Neural cell (in vitro differentiated cells): Measurements from ENCODE around the gene SEC14L6. TPM values are rescaled to one million over a fixed set of nuclear protein-coding genes. Genes with fewer than 3 reads are reported as not detected.

Source experiments
- H2AFZ ChIP-seq: fragments of 200-600, 300-800 bp; sonication (generic), shearing (Covaris generic); 2 replicates; pipeline ENCODE4 v1.6.0; 2014; ENCODE audit warnings: low read depth, mild to moderate bottlenecking, antibody characterized with exemption, low read length, moderate library complexity
- H3F3A ChIP-seq: fragments of 200-600 bp; shearing (Covaris generic); 2 replicates; pipeline ENCODE4 v1.6.1; 2016; ENCODE audit warnings: mild to moderate bottlenecking, moderate library complexity, mixed read lengths, antibody characterized with exemption, low read length; ENCODE audit not compliant: insufficient read depth, poor library complexity, severe bottlenecking
- H3K27ac ChIP-seq: fragments of 200-600, 300-800 bp; sonication (generic), shearing (Covaris generic); 2 replicates; pipeline ENCODE4 v1.5.1; 2014; ENCODE audit warnings: mild to moderate bottlenecking, low read length, moderate library complexity
- H3K27me3 ChIP-seq: fragments of 300-800, 200-600 bp; sonication (generic), shearing (Covaris generic); 2 replicates; pipeline ENCODE4 v1.6.0; 2014; ENCODE audit warnings: mild to moderate bottlenecking, low read depth, low read length, moderate library complexity; ENCODE audit not compliant: insufficient read depth
- H3K36me3 ChIP-seq: fragments of 300-800, 200-600 bp; sonication (generic), shearing (Covaris generic); 2 replicates; pipeline ENCODE4 v1.5.1; 2014; ENCODE audit warnings: mild to moderate bottlenecking, antibody characterized with exemption, low read length, moderate library complexity; ENCODE audit not compliant: insufficient read depth
- H3K4me2 ChIP-seq: fragments of 300-800, 200-600 bp; sonication (generic), shearing (Covaris generic); 2 replicates; pipeline ENCODE4 v1.6.0; 2014; ENCODE audit warnings: mild to moderate bottlenecking, low read length
- H3K4me3 ChIP-seq: fragments of 300-800, 200-600 bp; sonication (generic), shearing (Covaris generic); 2 replicates; pipeline ENCODE4 v1.5.1; 2014; ENCODE audit warnings: mild to moderate bottlenecking, low read length, moderate library complexity
- H3K79me2 ChIP-seq: fragments of 200-600 bp; shearing (Covaris generic); replicated peaks from 2 replicates; pipeline ENCODE4 v1.6.0; 2014; ENCODE audit warnings: mild to moderate bottlenecking, low read length, moderate library complexity; ENCODE audit not compliant: insufficient read depth
- H3K9ac ChIP-seq: fragments of 300-800, 200-600 bp; sonication (generic), shearing (Covaris generic); 2 replicates; pipeline ENCODE4 v1.6.1; 2016; ENCODE audit warnings: mild to moderate bottlenecking, low read length, mixed read lengths
- H3K9me2 ChIP-seq: fragments of 200-600 bp; shearing (Covaris generic); 2 replicates; pipeline ENCODE4 v1.6.1; 2016; ENCODE audit warnings: mild to moderate bottlenecking, low read length, mixed read lengths; ENCODE audit not compliant: insufficient read depth
- H3K9me3 ChIP-seq: fragments of 200-600, 300-800 bp; sonication (generic), shearing (Covaris generic); 2 replicates; pipeline ENCODE4 v1.6.1; 2016; ENCODE audit warnings: mild to moderate bottlenecking, mixed run types, low read length, moderate library complexity, mixed read lengths
- H4K20me1 ChIP-seq: fragments of 200-600 bp; shearing (Covaris generic); 2 replicates; pipeline ENCODE4 v1.6.1; 2016; ENCODE audit warnings: mild to moderate bottlenecking, mixed run types; ENCODE audit not compliant: insufficient read depth
- EP300 ChIP-seq: fragments of 450-650 bp; conservative IDR thresholded peaks from 2 replicates; pipeline ENCODE4 v1.6.1; 2014; ENCODE audit warnings: antibody characterized with exemption, mild to moderate bottlenecking, moderate library complexity; ENCODE audit not compliant: poor library complexity, severe bottlenecking
- EZH2 ChIP-seq: fragments of 200-600, 300-800 bp; shearing (Covaris generic), sonication (generic); IDR thresholded peaks from 2 replicates; pipeline ENCODE4 v1.6.1; 2014; ENCODE audit warnings: antibody characterized with exemption, low read length, borderline replicate concordance, mild to moderate bottlenecking; ENCODE audit not compliant: insufficient read depth, poor library complexity, severe bottlenecking
- MXI1 ChIP-seq: fragments of 450-650 bp; conservative IDR thresholded peaks from 2 replicates; pipeline ENCODE4 v1.6.1; 2014; ENCODE audit warnings: antibody characterized with exemption, mild to moderate bottlenecking; ENCODE audit not compliant: poor library complexity, severe bottlenecking
- POLR2AphosphoS5 ChIP-seq: IDR thresholded peaks from 2 replicates; pipeline ENCODE4 v1.6.1; 2012
- RAD21 ChIP-seq: fragments of 450-650 bp; conservative IDR thresholded peaks from 2 replicates; pipeline ENCODE4 v1.6.1; 2014; ENCODE audit warnings: antibody characterized with exemption, mild to moderate bottlenecking, moderate library complexity
- SMC3 ChIP-seq: fragments of 450-650 bp; conservative IDR thresholded peaks from 2 replicates; pipeline ENCODE4 v1.6.1; 2014; ENCODE audit warnings: antibody characterized with exemption, mild to moderate bottlenecking, moderate library complexity; ENCODE audit not compliant: poor library complexity
- TAF1 ChIP-seq: IDR thresholded peaks from 2 replicates; pipeline ENCODE4 v1.6.1; 2012; ENCODE audit warnings: low read depth
- polyA plus RNA-seq: library from polyadenylated mRNA; depleted of rRNA; stranded (reverse); fragments of >200 nt; gene quantifications from 2 replicates; pipeline ENCODE4 v1.2.3, GENCODE V29; 2014
- TF ChIP-seq, protein P1 (sequence below): IDR thresholded peaks from 2 replicates; pipeline ENCODE4 v1.6.1; 2012; ENCODE audit warnings: borderline replicate concordance
- TF ChIP-seq, protein P2 (sequence below): fragments of 450-650 bp; IDR thresholded peaks from 2 replicates; pipeline ENCODE4 v1.5.1; 2014; ENCODE audit warnings: antibody characterized with exemption, mild to moderate bottlenecking, moderate library complexity; ENCODE audit not compliant: poor library complexity, severe bottlenecking

The SEC14L6 gene
- polyA plus RNA-seq, 1 donor from 2014 or later: not detected

DNA sequence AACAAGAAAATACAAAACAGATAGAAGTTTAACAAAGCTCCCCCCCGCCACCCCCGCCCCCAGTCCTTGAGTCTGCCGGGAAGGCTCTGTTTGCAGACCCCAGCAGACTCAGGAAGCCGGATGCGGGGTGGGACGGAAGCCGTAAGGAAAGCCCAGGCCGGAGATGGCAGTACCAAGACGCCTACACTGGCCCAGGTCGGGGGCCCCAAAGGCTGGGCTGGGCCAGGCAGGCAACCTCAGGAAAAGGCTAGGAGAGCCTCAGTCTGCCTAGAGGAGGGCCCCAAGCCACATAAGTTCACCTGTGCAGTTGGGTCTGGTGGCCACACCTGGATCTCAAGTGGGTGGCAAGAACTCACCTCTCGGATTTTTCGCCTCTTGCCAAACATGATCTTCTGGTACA, 31.9 kb upstream of the SEC14L6 start:
- Histone ChIP-seq H3K27me3 (no peaks in the 10 kb centered on the region), H3K79me2 (no peaks in the 10 kb centered on the region), H3K27ac (no peak overlapping the region), H3K9ac (no peak overlapping the region), H2AFZ (no peak overlapping the region), H3F3A (no peaks in the 10 kb centered on the region), H3K9me3 (no peaks in the 10 kb centered on the region), H4K20me1 (no peaks in the 10 kb centered on the region), H3K9me2 (no peaks in the 10 kb centered on the region), H3K4me3 (no peak overlapping the region), H3K4me2 (no peak overlapping the region), H3K36me3 (no peaks in the 10 kb centered on the region)
- no peak for TF ChIP-seq MXI1
- TF ChIP-seq TAF1: no peak
- no peak for TF ChIP-seq EZH2
- no peak for TF ChIP-seq SMC3
- TF ChIP-seq POLR2AphosphoS5: no peak
- no peak for TF ChIP-seq EP300
- TF ChIP-seq, protein P1, sequence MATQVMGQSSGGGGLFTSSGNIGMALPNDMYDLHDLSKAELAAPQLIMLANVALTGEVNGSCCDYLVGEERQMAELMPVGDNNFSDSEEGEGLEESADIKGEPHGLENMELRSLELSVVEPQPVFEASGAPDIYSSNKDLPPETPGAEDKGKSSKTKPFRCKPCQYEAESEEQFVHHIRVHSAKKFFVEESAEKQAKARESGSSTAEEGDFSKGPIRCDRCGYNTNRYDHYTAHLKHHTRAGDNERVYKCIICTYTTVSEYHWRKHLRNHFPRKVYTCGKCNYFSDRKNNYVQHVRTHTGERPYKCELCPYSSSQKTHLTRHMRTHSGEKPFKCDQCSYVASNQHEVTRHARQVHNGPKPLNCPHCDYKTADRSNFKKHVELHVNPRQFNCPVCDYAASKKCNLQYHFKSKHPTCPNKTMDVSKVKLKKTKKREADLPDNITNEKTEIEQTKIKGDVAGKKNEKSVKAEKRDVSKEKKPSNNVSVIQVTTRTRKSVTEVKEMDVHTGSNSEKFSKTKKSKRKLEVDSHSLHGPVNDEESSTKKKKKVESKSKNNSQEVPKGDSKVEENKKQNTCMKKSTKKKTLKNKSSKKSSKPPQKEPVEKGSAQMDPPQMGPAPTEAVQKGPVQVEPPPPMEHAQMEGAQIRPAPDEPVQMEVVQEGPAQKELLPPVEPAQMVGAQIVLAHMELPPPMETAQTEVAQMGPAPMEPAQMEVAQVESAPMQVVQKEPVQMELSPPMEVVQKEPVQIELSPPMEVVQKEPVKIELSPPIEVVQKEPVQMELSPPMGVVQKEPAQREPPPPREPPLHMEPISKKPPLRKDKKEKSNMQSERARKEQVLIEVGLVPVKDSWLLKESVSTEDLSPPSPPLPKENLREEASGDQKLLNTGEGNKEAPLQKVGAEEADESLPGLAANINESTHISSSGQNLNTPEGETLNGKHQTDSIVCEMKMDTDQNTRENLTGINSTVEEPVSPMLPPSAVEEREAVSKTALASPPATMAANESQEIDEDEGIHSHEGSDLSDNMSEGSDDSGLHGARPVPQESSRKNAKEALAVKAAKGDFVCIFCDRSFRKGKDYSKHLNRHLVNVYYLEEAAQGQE: no peak
- TF ChIP-seq RAD21: no peak
- TF ChIP-seq, protein P2, sequence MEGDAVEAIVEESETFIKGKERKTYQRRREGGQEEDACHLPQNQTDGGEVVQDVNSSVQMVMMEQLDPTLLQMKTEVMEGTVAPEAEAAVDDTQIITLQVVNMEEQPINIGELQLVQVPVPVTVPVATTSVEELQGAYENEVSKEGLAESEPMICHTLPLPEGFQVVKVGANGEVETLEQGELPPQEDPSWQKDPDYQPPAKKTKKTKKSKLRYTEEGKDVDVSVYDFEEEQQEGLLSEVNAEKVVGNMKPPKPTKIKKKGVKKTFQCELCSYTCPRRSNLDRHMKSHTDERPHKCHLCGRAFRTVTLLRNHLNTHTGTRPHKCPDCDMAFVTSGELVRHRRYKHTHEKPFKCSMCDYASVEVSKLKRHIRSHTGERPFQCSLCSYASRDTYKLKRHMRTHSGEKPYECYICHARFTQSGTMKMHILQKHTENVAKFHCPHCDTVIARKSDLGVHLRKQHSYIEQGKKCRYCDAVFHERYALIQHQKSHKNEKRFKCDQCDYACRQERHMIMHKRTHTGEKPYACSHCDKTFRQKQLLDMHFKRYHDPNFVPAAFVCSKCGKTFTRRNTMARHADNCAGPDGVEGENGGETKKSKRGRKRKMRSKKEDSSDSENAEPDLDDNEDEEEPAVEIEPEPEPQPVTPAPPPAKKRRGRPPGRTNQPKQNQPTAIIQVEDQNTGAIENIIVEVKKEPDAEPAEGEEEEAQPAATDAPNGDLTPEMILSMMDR: no peak

DNA sequence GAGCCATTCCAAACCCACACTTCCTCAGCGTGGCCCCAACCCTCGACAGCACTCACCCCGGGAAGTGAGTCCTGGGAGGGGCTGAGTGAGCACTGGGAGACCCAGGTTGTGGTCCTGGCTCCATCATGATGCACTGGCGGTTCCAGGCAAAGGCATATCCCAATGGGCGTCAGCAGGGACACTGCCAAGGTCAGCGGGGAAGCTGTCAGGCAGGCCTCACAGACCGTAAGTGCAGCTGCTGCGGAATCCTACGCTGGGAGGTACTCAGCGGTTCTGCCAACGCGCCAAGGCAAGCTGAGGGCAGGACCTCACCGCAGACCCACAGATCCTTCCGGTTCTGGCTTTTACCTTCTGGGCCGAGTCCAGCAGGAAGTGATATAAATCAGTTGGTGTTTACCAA, 29.3 kb upstream of the SEC14L6 start:
- H3K27ac ChIP-seq: no peak overlapping the region
- no peak overlapping the region for H3K4me2 ChIP-seq
- H3K79me2 ChIP-seq: no peaks in the 10 kb centered on the region
- no peaks in the 10 kb centered on the region for H4K20me1 ChIP-seq
- no peak overlapping the region for H2AFZ ChIP-seq
- TF ChIP-seq POLR2AphosphoS5 (no peak), EP300 (no peak), MXI1 (no peak), EZH2 (no peak), RAD21 (no peak), TAF1 (no peak), SMC3 (no peak)
- TF ChIP-seq, protein P1: no peak
- TF ChIP-seq, protein P2: no peak
- H3K4me3 ChIP-seq: no peak overlapping the region
- H3K9ac ChIP-seq: no peak overlapping the region
- H3F3A ChIP-seq: no peaks in the 10 kb centered on the region
- H3K9me2 ChIP-seq: no peaks in the 10 kb centered on the region
- H3K36me3 ChIP-seq: no peaks in the 10 kb centered on the region
- H3K9me3 ChIP-seq: no peaks in the 10 kb centered on the region
- no peaks in the 10 kb centered on the region for H3K27me3 ChIP-seq
